Thoracic aorta (tissue), 2 donors: ENCODE data around the gene RARB. TPM values are rescaled to one million over a fixed set of nuclear protein-coding genes. Genes with fewer than 3 reads are reported as not detected.

Source experiments
- ATAC-seq: fragments of 150-250 bp; one replicate; pipeline ENCODE4 v1.8.0; 2017; ENCODE audit warnings: low read depth; ENCODE audit not compliant: insufficient number of reproducible peaks, low FRiP score
- DNase-seq: peaks from one replicate; pipeline ENCODE4 v3.0.0-alpha.2; 2020; ENCODE audit warnings: low spot score
- H3K27ac ChIP-seq, 2 donors: fragments of 200-600 bp; sonication (generic); 1 replicate in 1 of 2; 2 replicates in 1 of 2; pipeline ENCODE4 v1.5.1; 2016; ENCODE audit warnings: mild to moderate bottlenecking in 2 of 2, moderate library complexity in 2 of 2
- H3K27me3 ChIP-seq: fragments of 200-600 bp; sonication (generic); replicated peaks from 2 replicates; pipeline ENCODE4 v1.6.0; 2016; ENCODE audit warnings: mild to moderate bottlenecking; ENCODE audit not compliant: insufficient read depth
- H3K36me3 ChIP-seq: fragments of 200-600 bp; sonication (generic); one replicate; pipeline ENCODE4 v1.5.1; 2016
- H3K4me1 ChIP-seq, 2 donors: fragments of 200-600 bp; sonication (generic); 1 replicate in 1 of 2; 2 replicates in 1 of 2; pipeline versions ENCODE4 v1.5.1 to v1.6.0; 2016; ENCODE audit warnings: low read depth in 2 of 2, mild to moderate bottlenecking in 1 of 2; ENCODE audit not compliant: control insufficient read depth in 1 of 2
- H3K4me3 ChIP-seq: fragments of 200-600 bp; sonication (generic); 2 replicates; pipeline ENCODE4 v1.5.1; 2016; ENCODE audit warnings: mild to moderate bottlenecking
- H3K9me3 ChIP-seq: fragments of 200-600 bp; sonication (generic); 2 replicates; pipeline ENCODE4 v1.5.1; 2016
- total RNA-seq, 2 donors: library from RNA; depleted of rRNA; stranded (reverse); fragments of >200 nt; gene quantifications; one replicate each; pipeline versions ENCODE4 v1.1.0 to v1.2.3, GENCODE V29; 2016
- TF ChIP-seq, protein P1 (sequence below): fragments of 200-600 bp; sonication (generic); IDR thresholded peaks from one replicate; pipeline ENCODE4 v1.5.1; 2019; ENCODE audit warnings: antibody characterized with exemption

RARB gene
- total RNA-seq, 2 donors from 2014 or later, result 3.8 to 12.3 TPM

DNA sequence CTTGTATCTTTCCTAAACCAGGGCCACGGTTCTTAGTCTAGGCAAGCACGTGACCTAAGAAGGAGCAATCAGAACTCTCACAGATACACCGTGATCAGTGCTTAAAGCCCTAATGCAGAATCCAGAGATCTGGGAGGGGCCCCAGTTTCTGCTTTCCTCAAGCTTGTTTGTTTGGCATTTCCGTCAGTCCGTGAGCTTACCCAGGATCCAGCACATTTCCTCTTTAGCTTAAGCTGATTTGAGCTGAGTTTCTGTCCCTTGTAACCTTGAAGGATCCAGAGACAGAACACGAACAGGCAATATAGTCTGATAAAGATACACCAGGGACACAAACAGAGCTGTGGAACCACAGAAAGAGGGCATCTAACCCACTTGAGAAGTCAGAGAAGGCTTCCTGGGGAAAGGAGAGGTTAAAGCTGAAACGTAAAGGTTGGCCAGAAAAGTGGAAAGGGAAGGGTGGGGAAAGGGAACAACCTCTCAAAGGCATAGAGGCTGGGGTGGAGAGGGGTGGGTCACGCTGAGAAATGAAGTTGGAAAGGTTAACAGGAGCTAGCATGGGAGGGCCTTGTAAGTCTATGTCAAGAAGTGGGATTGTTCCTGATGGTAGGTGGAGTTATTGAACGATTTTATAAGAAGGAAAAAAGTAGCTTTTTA lies 42.1 kb upstream of the RARB start:
- Histone ChIP-seq H3K9me3 (no peaks in the 10 kb centered on the region), H3K36me3 (no peaks in the 10 kb centered on the region), H3K27ac (no peak overlapping the region), H3K4me3 (no peak overlapping the region), H3K4me1 (peaks cover 0 to under 1% of the 10 kb centered on the region in 2 donors), H3K27me3 (no peaks in the 10 kb centered on the region)
- DNase-seq (no peak), ATAC-seq (no peak)
- TF ChIP-seq, protein P1, sequence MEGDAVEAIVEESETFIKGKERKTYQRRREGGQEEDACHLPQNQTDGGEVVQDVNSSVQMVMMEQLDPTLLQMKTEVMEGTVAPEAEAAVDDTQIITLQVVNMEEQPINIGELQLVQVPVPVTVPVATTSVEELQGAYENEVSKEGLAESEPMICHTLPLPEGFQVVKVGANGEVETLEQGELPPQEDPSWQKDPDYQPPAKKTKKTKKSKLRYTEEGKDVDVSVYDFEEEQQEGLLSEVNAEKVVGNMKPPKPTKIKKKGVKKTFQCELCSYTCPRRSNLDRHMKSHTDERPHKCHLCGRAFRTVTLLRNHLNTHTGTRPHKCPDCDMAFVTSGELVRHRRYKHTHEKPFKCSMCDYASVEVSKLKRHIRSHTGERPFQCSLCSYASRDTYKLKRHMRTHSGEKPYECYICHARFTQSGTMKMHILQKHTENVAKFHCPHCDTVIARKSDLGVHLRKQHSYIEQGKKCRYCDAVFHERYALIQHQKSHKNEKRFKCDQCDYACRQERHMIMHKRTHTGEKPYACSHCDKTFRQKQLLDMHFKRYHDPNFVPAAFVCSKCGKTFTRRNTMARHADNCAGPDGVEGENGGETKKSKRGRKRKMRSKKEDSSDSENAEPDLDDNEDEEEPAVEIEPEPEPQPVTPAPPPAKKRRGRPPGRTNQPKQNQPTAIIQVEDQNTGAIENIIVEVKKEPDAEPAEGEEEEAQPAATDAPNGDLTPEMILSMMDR, result no peak

GRCh38 chr3:25386686-25387255 lies 41.3 kb upstream of the RARB start:
- TF ChIP-seq, protein P1, result no peak
- Histone ChIP-seq H3K27ac (no peak overlapping the region), H3K9me3 (no peaks in the 10 kb centered on the region), H3K27me3 (no peaks in the 10 kb centered on the region), H3K4me3 (no peak overlapping the region), H3K4me1 (no peaks in the 10 kb centered on the region), H3K36me3 (no peaks in the 10 kb centered on the region)
- no peak for ATAC-seq
- no peak for DNase-seq

DNA sequence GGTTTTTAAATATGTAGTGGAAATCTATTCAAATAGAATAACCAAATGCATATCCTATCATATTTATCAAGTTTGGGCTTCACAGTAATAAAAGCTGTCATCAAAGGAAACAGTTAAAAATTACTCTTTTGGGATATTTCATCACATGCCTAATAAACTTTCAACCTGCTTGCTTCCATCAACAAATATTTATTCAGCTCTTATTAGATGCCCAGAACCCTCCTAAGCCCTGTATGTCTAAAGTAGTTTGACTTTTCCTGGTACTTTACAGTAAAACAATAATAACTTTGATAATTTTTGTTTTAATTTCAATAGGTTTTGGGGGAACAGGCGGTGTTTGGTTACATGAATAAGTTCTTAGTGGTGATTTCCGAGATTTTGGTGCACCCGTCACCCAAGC lies 37.5 kb upstream of the RARB start:
- DNase-seq (no peak), ATAC-seq (no peak)
- no peaks in the 10 kb centered on the region for H3K27me3 ChIP-seq
- H3K4me3 ChIP-seq, result no peak overlapping the region
- H3K4me1 ChIP-seq, result no peaks in the 10 kb centered on the region
- no peaks in the 10 kb centered on the region for H3K9me3 ChIP-seq
- TF ChIP-seq, protein P1, result no peak
- no peaks in the 10 kb centered on the region for H3K36me3 ChIP-seq
- no peak overlapping the region for H3K27ac ChIP-seq

GRCh38 chr3:25396251-25396650 lies 31.8 kb upstream of the RARB start:
- Histone ChIP-seq H3K27ac (no peak overlapping the region), H3K36me3 (no peaks in the 10 kb centered on the region), H3K9me3 (no peaks in the 10 kb centered on the region), H3K4me3 (no peak overlapping the region), H3K4me1 (peaks cover 0 to 4% of the 10 kb centered on the region in 2 donors), H3K27me3 (no peaks in the 10 kb centered on the region)
- DNase-seq (no peak), ATAC-seq (no peak)
- TF ChIP-seq, protein P1, result no peak

- Histone ChIP-seq H3K9me3 (no peaks in the 10 kb centered on the region), H3K27ac (no peak overlapping the region), H3K36me3 (no peaks in the 10 kb centered on the region), H3K27me3 (no peaks in the 10 kb centered on the region), H3K4me1 (peaks cover 0 to 4% of the 10 kb centered on the region in 2 donors), H3K4me3 (no peak overlapping the region)
- no peak for DNase-seq
- TF ChIP-seq, protein P1, result no peak
- ATAC-seq, result no peak
Observed at GRCh38 chr3:25396686-25397085, 31.4 kb upstream of the RARB start.
